TTC549 (cell line): ENCODE data around the gene LMBRD1.
"Not testable (repeated sequence)": the region's sequence is repeated elsewhere in the genome, so short reads cannot be mapped to it uniquely, and the experiment has no call there.

Experiments used
- FAIRE-seq: peaks from 2 replicates; lab custom pipeline; 2012; peaks lifted over from hg19 to GRCh38; lab: Jason Lieb, UNC

Gene LMBRD1

GRCh38 chr6:69796642-69797390 is at the start of gene LMBRD1:
Gene LMBRD1 (minus strand): TSS chr6:69797010. CDS start chr6:69796881, 129 bp downstream.
- FAIRE-seq, result no peak

- FAIRE-seq, result no peak
Measured at GRCh38 chr6:69846312-69846711, 49.5 kb upstream of the LMBRD1 start.

- FAIRE-seq, result no peak
Measured at GRCh38 chr6:69843189-69843588, 46.4 kb upstream of the LMBRD1 start.

- FAIRE-seq, result no peak
Measured at GRCh38 chr6:69841862-69842261, 45.1 kb upstream of the LMBRD1 start.

- FAIRE-seq, result peak; percentile 60
Measured at GRCh38 chr6:69835414-69836179, 38.8 kb upstream of the LMBRD1 start.

GRCh38 chr6:69832558-69832957 is 35.7 kb upstream of the LMBRD1 start:
- FAIRE-seq, result no peak

- no peak for FAIRE-seq
Measured at GRCh38 chr6:69827276-69827893, 30.6 kb upstream of the LMBRD1 start.

GRCh38 chr6:69825904-69826303 is 29.1 kb upstream of the LMBRD1 start:
- FAIRE-seq, result no peak

GRCh38 chr6:69824355-69824754 is 27.5 kb upstream of the LMBRD1 start:
- not testable (repeated sequence) for FAIRE-seq

GRCh38 chr6:69820438-69820837 is 23.6 kb upstream of the LMBRD1 start:
- no peak for FAIRE-seq

- no peak for FAIRE-seq
Measured at GRCh38 chr6:69820018-69820417, 23.2 kb upstream of the LMBRD1 start.

GRCh38 chr6:69819138-69819537 is 22.3 kb upstream of the LMBRD1 start:
- no peak for FAIRE-seq

- no peak for FAIRE-seq
Measured at GRCh38 chr6:69818223-69818930, 21.6 kb upstream of the LMBRD1 start.

- FAIRE-seq, result no peak
Measured at GRCh38 chr6:69817358-69817757, 20.5 kb upstream of the LMBRD1 start.

GRCh38 chr6:69816569-69816968 is 19.8 kb upstream of the LMBRD1 start:
- no peak for FAIRE-seq

- FAIRE-seq, result no peak
Measured at GRCh38 chr6:69816026-69816425, 19.2 kb upstream of the LMBRD1 start.

- no peak for FAIRE-seq
Measured at GRCh38 chr6:69813508-69813907, 16.7 kb upstream of the LMBRD1 start.

- FAIRE-seq, result no peak
Measured at GRCh38 chr6:69812746-69813427, 16.1 kb upstream of the LMBRD1 start.

- no peak for FAIRE-seq
Measured at GRCh38 chr6:69802995-69803394, 6.2 kb upstream of the LMBRD1 start.

GRCh38 chr6:69801711-69802110 is 4.9 kb upstream of the LMBRD1 start:
- FAIRE-seq, result no peak

GRCh38 chr6:69801225-69801624 is 4.4 kb upstream of the LMBRD1 start:
- FAIRE-seq, result no peak

- FAIRE-seq, result not testable (repeated sequence)
Measured at GRCh38 chr6:69798796-69799195, 2.0 kb upstream of the LMBRD1 start.
